ENCODE data around the gene SRPRB. TPM values are rescaled to one million over a fixed set of nuclear protein-coding genes. Genes with fewer than 3 reads are reported as not detected.

SRPRB gene
- polyA plus RNA-seq, 1 of the 3 experiments (the other 2 are of a cell fraction): 54.3 TPM

- no peaks in the 10 kb centered on the region for H3K27me3 ChIP-seq (ENCODE audit: insufficient read depth)
- H3K9me2 ChIP-seq: no peaks in the 10 kb centered on the region
- H3F3A ChIP-seq (replicated peaks; ENCODE audit: insufficient read depth): no peaks in the 10 kb centered on the region
- ChIA-PET CTCF (no interaction called here), POLR2A (no interaction called here)
- H3K27ac ChIP-seq (ENCODE audit: low read depth in 2 of 2, low read length in 1 of 2): no peak overlapping the region
- no peak overlapping the region for H3K4me3 ChIP-seq (ENCODE audit: low read depth in 2 of 2, low read length in 1 of 2)
- DNase-seq: no peak
- no peak overlapping the region for H2AFZ ChIP-seq (ENCODE audit: low read depth)
- no peak overlapping the region for H3K4me2 ChIP-seq
- H3K36me3 ChIP-seq (replicated peaks in 1 of 2; ENCODE audit: control insufficient read depth in 1 of 2, insufficient read depth in 2 of 2, low read length in 1 of 2): no peaks in the 10 kb centered on the region
- no peaks in the 10 kb centered on the region for H3K9me3 ChIP-seq
- no peak for TF ChIP-seq EP300 (IDR thresholded peaks at IDR 0.05; ENCODE audit: borderline replicate concordance in 1 of 2, low read depth in 1 of 2, low read length in 1 of 2)
- no peak for TF ChIP-seq RFX5 (IDR thresholded peaks at IDR 0.05; ENCODE audit: low read length)
- no peak for TF ChIP-seq GATA2 (CRISPR knock-in tag; IDR thresholded peaks at IDR 0.05)
- TF ChIP-seq RAD21 (IDR thresholded peaks at IDR 0.05; ENCODE audit: low read length): no peak
- TF ChIP-seq FOXJ3 (CRISPR knock-in tag; IDR thresholded peaks at IDR 0.05): no peak
- no peak for TF ChIP-seq FOSL2 (IDR thresholded peaks at IDR 0.05; ENCODE audit: borderline replicate concordance, low read depth)
- TF ChIP-seq JUND (IDR thresholded peaks at IDR 0.05): no peak
- TF ChIP-seq TEAD4 (IDR thresholded peaks at IDR 0.05; ENCODE audit: borderline replicate concordance, insufficient read depth): no peak
- TF ChIP-seq EZH2phosphoT487 (IDR thresholded peaks at IDR 0.05; ENCODE audit: borderline replicate concordance, low read depth): no peak
- no peak for TF ChIP-seq NRF1 (IDR thresholded peaks at IDR 0.05; ENCODE audit: low read depth, low read length)
- TF ChIP-seq PBX3 (IDR thresholded peaks at IDR 0.05): no peak
- no peak for TF ChIP-seq USF1 (IDR thresholded peaks at IDR 0.05; ENCODE audit: borderline replicate concordance, low read depth)
- no peak for TF ChIP-seq YY1 (IDR thresholded peaks at IDR 0.05; ENCODE audit: low read depth)
- TF ChIP-seq USF2 (IDR thresholded peaks at IDR 0.05; ENCODE audit: borderline replicate concordance, low read depth, low read length): no peak
- TF ChIP-seq FOXM1 (IDR thresholded peaks at IDR 0.05; ENCODE audit: low read depth): no peak
- TF ChIP-seq TCF12 (IDR thresholded peaks at IDR 0.05): no peak
- TF ChIP-seq NFIC (IDR thresholded peaks at IDR 0.05; ENCODE audit: borderline replicate concordance): no peak
- no peak for TF ChIP-seq RCOR1 (IDR thresholded peaks at IDR 0.05; ENCODE audit: low read length)
- no peak for TF ChIP-seq SIN3A (IDR thresholded peaks at IDR 0.05; ENCODE audit: borderline replicate concordance, low read depth, low read length)
- TF ChIP-seq MEF2A (IDR thresholded peaks at IDR 0.05; ENCODE audit: borderline replicate concordance, low read depth): no peak
- no peak overlapping the region for H3K9ac ChIP-seq
- 62% methylated on average over 4 of the region's 6 CpGs for WGBS (ENCODE audit: low lambda C conversion rate)
- H3K4me1 ChIP-seq (ENCODE audit: control insufficient read depth in 1 of 2, insufficient read depth in 2 of 2, low read depth in 1 of 2, low read length in 1 of 2): no peaks in the 10 kb centered on the region; a peak in 1 of 4 replicates
- H3K79me2 ChIP-seq (ENCODE audit: insufficient read depth): no peaks in the 10 kb centered on the region
- H4K20me1 ChIP-seq (ENCODE audit: insufficient read depth): no peaks in the 10 kb centered on the region
Observed at GRCh38 chr3:133840767-133841166, 35.2 kb downstream of the SRPRB start.

Data from SK-N-SH (cell line).